SKM-1 treated with dmso at 0.1 percent for 144 hours (cell line): ENCODE data around the gene GRIN3B.

Source experiments
- DNase-seq: peaks from one replicate; lab custom pipeline; 2025; ENCODE audit not compliant: unreplicated experiment; lab: John Stamatoyannopoulos, UW

GRIN3B gene

DNA sequence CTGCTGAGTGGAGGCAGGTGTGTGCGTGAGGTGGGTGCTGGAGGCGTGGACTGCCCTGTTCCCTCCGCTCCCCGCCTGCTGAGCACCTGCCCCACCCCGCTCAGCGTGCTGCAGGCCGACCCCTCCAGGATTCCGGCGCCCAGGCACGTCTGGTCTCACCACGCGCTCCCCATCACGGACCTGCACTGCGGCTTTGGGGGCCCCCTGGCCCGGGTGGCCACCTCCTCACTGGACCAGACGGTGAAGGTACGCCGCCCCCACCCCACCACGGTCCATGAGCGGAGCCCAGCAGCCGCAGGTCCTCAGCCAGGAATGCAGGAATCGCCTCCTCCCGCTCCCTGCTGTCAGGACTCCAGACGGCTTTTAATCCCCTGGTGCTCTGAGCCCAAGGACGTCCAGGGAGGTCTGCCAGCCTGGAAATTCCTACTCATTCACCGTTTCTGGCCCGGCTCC lies 10.1 kb upstream of the GRIN3B start:
- DNase-seq, result no peak

GRCh38 chr19:990746-991145 lies 9.5 kb upstream of the GRIN3B start:
- no peak for DNase-seq

DNA sequence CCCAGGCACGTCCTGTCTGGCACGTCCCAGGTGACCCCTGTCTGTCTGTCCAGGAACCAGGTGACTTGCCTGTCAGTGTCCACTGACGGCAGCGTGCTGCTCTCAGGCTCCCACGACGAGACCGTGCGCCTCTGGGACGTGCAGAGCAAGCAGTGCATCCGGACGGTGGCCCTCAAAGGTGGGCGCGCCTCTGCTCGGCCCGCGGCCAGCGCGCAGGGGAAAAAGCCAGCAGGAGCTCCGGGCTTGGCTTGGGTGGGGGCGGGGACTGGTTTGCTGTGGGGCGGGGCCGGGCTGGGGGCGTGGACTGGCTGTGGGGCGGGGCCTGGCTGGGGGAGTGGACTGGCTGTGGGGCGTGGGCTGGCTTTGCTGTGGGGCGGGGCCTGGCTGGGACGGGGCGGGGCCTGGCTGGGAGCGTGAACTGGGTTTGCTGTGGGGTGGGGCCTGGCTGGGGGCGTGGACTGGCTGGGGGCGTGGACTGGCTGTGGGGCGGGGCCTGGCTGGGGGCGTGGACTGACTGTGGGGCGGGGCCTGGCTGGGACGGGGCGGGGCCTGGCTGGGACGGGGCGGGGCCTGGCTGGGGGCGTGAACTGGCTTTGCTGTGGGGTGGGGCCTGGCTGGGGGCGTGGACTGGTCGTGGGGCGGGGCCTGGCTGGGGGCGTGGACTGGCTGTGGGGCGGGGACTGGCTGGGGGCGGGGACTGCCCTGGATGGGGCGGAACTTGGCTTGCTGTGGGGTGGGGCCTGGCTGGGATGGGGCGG lies 8.9 kb upstream of the GRIN3B start:
- DNase-seq, result peak; percentile 26

- no peak for DNase-seq
Measured at GRCh38 chr19:991932-992669, 8.1 kb upstream of the GRIN3B start.

GRCh38 chr19:992670-993055 lies 7.6 kb upstream of the GRIN3B start:
- DNase-seq, result no peak

GRCh38 chr19:993361-993830 lies 6.8 kb upstream of the GRIN3B start:
- DNase-seq, result no peak

- DNase-seq, result no peak
Measured at GRCh38 chr19:993831-994393, 6.3 kb upstream of the GRIN3B start.

GRCh38 chr19:994516-994915 lies 5.7 kb upstream of the GRIN3B start:
- DNase-seq, result no peak

DNA sequence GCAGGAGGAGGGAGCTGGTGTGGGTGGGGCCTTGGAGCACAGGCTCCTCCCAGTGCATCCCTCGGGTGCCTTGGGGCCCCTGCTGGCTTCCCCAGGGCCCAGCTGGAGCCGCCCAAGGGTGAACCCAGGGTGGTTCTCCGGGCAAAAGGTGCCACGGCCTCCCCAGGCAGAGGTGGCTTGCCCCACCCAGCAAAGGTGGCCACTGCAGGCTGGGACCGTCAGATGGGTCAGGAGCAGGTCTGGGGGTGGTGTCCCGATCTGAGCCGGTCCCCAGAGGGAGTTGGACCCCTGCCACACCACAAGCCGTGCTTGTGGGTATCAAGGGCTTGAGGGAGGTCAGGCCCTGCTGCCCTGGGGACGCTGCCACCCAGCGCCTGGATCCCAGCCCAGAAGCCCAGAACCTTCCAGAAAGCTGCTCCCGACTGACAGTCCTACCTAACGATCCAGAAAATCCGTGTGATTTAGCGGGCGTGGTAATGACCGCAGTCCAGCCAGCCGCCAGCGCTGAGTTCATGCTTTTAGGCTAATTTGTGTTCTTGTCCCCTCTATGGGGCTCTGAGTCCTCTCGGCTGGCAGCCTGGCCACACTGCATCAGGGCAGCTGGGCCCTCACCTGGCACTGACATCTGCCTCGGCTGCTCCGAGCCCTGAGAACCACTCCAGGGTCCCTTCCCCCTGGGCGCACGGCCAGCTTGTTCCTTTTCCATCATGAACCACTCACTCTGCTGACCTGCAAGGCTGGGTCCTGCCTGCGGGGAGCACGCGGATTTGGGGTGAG lies 5.0 kb upstream of the GRIN3B start:
- DNase-seq, result no peak

DNA sequence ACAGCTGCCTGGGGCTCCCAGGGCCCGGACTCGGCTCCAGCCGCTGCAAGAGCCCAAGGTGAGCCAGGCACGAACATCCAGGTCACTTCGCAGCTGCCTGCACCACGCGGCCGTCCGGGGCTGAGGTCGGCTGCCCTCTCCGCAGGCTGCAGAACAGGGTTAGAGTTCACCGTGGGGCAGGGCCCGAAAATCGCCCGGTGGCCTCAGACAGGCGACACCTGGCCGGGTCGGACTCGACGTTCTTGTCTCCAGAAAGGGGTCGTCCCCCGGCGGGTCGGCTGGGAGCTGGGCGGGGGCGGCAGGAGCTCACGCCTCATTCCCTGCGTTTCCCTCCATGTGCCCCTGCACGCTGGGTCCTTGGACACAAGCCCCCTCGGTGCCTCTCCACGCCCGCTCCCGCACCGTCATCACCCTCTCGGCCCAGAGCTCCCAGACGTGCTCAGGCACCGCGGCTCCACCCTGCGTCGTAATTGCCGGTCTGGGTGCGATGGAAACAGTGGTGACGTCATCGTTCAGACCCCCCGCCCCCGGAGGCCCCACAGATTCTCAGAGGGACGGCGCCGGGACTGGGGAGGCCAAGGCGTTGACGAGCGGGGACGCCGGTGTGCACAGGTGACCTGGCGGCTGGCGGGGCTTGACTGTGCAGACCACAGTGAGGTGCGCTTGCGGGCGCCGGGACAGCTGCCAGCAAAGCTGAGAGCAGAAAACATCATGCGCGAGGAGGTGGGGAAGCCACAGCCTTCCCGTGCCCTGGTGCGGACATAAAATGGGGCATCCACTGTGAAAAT lies 4.0 kb upstream of the GRIN3B start:
- no peak for DNase-seq

DNA sequence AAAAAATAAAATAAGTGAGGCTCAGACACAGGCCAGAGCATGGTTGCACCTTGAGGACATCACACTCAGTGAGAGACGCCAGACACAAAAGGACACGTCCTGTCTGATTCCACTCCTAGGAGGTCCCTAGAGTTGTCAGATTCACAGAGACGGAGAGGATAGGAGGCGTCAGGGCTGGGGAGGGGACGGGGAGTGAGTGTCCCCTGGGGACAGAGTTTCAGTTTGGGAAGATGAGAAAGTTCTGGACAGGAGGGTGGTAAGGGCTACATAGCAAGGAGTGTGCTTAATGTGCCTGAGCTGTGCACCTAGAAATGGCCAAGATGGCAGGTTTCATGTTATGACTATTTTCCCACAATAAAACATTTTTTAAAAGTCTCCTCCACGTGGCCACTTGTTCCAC lies 2.2 kb upstream of the GRIN3B start:
- no peak for DNase-seq

DNA sequence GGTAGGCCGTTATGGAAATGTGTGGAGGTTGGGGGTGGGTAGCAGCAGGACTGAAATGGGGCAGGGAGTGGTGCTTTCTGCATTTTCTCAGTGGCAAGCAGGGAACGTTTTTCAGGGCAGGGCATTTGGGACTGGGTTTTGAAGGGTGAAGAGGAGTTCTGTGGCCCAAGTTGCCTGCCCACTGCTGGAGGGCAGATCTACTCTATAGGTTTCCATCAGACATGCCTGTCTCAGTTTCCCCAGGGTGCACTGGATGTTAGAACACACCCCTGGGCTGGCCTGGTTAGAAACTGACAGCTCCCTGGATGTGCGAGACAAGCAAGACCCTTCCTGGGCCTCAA lies 870 bp upstream of the GRIN3B start:
- no peak for DNase-seq

DNA sequence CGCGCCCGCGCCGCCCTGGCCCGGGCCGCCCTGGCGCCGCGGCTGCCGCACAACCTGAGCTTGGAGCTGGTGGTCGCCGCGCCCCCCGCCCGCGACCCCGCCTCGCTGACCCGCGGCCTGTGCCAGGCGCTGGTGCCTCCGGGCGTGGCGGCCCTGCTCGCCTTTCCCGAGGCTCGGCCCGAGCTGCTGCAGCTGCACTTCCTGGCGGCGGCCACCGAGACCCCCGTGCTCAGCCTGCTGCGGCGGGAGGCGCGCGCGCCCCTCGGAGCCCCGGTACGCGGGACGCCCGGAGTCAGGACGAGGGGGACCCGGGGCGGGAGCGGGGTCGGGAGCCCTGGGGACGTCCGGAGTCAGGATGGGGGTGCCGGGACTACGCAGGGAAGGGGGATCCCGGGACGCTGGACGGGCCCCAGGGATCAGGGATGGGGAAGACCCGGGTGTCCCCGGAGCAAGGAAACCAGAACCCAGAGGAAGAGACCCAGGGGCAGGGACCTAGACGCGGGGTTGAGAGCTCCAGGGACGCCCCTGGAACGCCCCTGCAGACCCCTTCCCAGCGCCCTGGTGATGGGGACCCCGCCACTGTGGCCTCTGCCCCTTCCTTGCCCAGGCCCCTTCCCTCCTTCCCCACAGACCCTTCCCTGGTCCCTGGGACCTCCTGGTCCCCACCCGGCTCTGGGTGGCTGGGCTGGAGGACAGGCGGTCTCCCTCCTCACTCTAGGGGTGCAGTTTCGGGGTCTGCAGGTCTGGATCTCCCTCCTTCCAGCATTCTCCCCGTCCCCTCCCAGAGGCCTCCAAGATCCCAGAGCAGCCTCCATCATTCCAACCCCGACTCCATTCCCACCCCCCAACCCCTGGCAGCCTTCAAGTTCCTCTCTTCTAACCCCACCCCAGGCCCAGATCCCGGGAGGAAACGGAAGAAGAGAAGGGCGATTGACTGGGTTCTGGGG lies 645 bp downstream of the GRIN3B start:
- DNase-seq, result no peak

DNA sequence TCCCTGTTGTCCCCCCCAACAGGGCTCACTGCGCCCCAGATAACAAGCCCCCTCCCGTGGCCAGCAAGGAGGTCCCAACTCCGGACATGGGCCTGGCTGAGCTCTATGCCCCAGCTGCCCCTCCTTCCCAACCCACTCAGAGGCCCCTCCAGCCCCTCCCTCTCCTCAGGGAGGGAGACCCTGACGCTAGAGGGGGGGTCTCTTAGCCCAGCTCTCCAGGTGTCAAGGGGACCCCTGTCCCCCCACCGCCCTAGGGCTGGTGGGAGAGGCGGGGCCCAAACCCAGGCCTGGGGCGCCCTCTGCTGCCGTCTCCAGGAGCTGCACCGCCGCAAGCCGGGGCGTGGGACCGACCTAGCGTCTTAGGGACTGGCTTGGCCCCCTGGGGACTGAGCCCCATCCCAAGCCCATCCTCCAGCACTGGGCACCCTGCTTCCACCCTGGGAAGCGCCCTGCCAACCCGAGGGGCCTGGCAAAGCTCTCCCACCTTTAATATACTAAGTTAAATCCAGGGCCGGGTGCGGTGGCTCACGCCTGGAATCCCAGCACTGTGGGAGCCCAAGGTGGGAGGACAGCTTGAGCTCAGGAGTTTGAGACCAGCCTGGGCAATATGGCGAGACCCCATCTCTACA lies 1.4 kb downstream of the GRIN3B start:
- no peak for DNase-seq

GRCh38 chr19:1002600-1002999 lies 2.4 kb downstream of the GRIN3B start:
- DNase-seq, result no peak

- DNase-seq, result no peak
Measured at GRCh38 chr19:1003283-1003682, 3.1 kb downstream of the GRIN3B start.

GRCh38 chr19:1004204-1004802 lies 4.1 kb downstream of the GRIN3B start:
- no peak for DNase-seq

GRCh38 chr19:1004803-1005664 lies 4.8 kb downstream of the GRIN3B start:
- no peak for DNase-seq
